HepG2 (cell line): ENCODE measurements around the gene RBM43.

Experiments used
- ATF1 ChIP-seq: IDR thresholded peaks from 2 replicates; pipeline ENCODE4 v1.6.1; 2016; ENCODE audit warnings: mild to moderate bottlenecking, control low read depth
- CTCF ChIP-seq: sonication (generic); formaldehyde crosslinking; IDR thresholded peaks from 2 replicates; pipeline ENCODE4 v1.5.0; 2020; ENCODE audit warnings: mild to moderate bottlenecking, missing genetic modification reagents, moderate library complexity
- HNF4G ChIP-seq, 2 experiments: sonication (generic) in 1 of 2; formaldehyde crosslinking in 1 of 2; IDR thresholded peaks; 2 replicates each; pipeline versions ENCODE4 v1.4.0 to v1.6.1; 2011 to 2020; ENCODE audit warnings: borderline replicate concordance in 2 of 2, low read depth in 2 of 2, mild to moderate bottlenecking in 2 of 2, low read length in 1 of 2, missing genetic modification reagents in 1 of 2, moderate library complexity in 1 of 2
- MAZ ChIP-seq, 2 experiments: sonication (generic) in 1 of 2; formaldehyde crosslinking in 1 of 2; IDR thresholded peaks; 2 replicates each; pipeline versions ENCODE4 v1.5.0 to v1.6.1; 2012 to 2020; ENCODE audit warnings: low read depth in 2 of 2, mild to moderate bottlenecking in 2 of 2, borderline replicate concordance in 1 of 2, improper control_type of control experiment in 1 of 2, low read length in 1 of 2, missing genetic modification reagents in 1 of 2, moderate library complexity in 1 of 2
- PITX1 ChIP-seq: sonication (generic); formaldehyde crosslinking; IDR thresholded peaks from 2 replicates; pipeline ENCODE4 v1.5.1; 2020; ENCODE audit warnings: mild to moderate bottlenecking, missing genetic modification reagents
- STAT5B ChIP-seq: sonication (generic); formaldehyde crosslinking; IDR thresholded peaks from 2 replicates; pipeline ENCODE4 v1.4.0; 2020; ENCODE audit warnings: missing genetic modification reagents
- YY1 ChIP-seq: IDR thresholded peaks from 2 replicates; pipeline ENCODE4 v1.6.1; 2011; ENCODE audit warnings: low read length, low read depth, moderate library complexity, mild to moderate bottlenecking; ENCODE audit not compliant: insufficient read depth, insufficient replicate concordance
- ZFP36L1 ChIP-seq: sonication (generic); formaldehyde crosslinking; IDR thresholded peaks from 2 replicates; pipeline ENCODE4 v1.8.0; 2022; ENCODE audit warnings: mild to moderate bottlenecking, missing genetic modification reagents, moderate library complexity

GRCh38 chr2:151251012-151251411, 10.7 kb downstream of the RBM43 start:
- no peak for TF ChIP-seq STAT5B (CRISPR knock-in tag)
- TF ChIP-seq ZFP36L1: no peak
- no peak for TF ChIP-seq ATF1 (CRISPR knock-in tag)
- TF ChIP-seq MAZ (IDR thresholded peaks at IDR 0.05; ENCODE audit: borderline replicate concordance, low read depth, low read length): no peak
- TF ChIP-seq MAZ (CRISPR knock-in tag; IDR thresholded peaks at IDR 0.05; ENCODE audit: low read depth): no peak
- TF ChIP-seq YY1: no peak
- TF ChIP-seq HNF4G (IDR thresholded peaks at IDR 0.05; ENCODE audit: borderline replicate concordance, low read depth, low read length): no peak
- no peak for TF ChIP-seq HNF4G (CRISPR knock-in tag; IDR thresholded peaks at IDR 0.05; ENCODE audit: borderline replicate concordance, low read depth)
- TF ChIP-seq CTCF: no peak
- no peak for TF ChIP-seq PITX1 (CRISPR knock-in tag)
